Activated T-cell treated with anti-CD3 and anti-CD28 coated beads, Interleukin-2, amount 50 U/mL, for 72 hours (primary cell): ENCODE results near the gene YARS1. TPM values are rescaled to one million over a fixed set of nuclear protein-coding genes. Genes with fewer than 3 reads are reported as not detected.

Source experiments
- ATAC-seq, 2 donors: fragments of 150-1000 bp; cut with Tn5 transposase; replicated peaks in 1 of 2; 2 replicates each; pipeline ENCODE4 v1.10.0; 2021; ENCODE audit warnings: moderate library complexity in 2 of 2, mild to moderate bottlenecking in 1 of 2
- DNase-seq, 2 donors: peaks; one replicate each; pipeline ENCODE4 v3.0.0; 2021 to 2022; ENCODE audit warnings: mixed read lengths in 1 of 2
- H3K27ac Mint-ChIP-seq: one replicate; pipeline ENCODE4 v1.8.0; 2022; ENCODE audit warnings: mild to moderate bottlenecking, moderate library complexity, mixed read lengths
- H3K27me3 Mint-ChIP-seq: one replicate; pipeline ENCODE4 v1.8.0; 2022; ENCODE audit warnings: low read depth, mixed read lengths
- H3K36me3 Mint-ChIP-seq, 2 donors: one replicate each; pipeline ENCODE4 v1.8.0; 2022; ENCODE audit warnings: mixed read lengths in 2 of 2, mild to moderate bottlenecking in 1 of 2; ENCODE audit not compliant: insufficient read depth in 2 of 2
- H3K4me1 Mint-ChIP-seq: one replicate; pipeline ENCODE4 v1.8.0; 2022; ENCODE audit warnings: low read depth, mixed read lengths
- H3K4me3 Mint-ChIP-seq, 2 donors: one replicate each; pipeline ENCODE4 v1.8.0; 2022; ENCODE audit warnings: mild to moderate bottlenecking in 2 of 2, mixed read lengths in 2 of 2, moderate library complexity in 2 of 2
- H3K9me3 Mint-ChIP-seq, 2 donors: one replicate each; pipeline ENCODE4 v1.8.0; 2022; ENCODE audit warnings: mixed read lengths in 2 of 2
- total RNA-seq, 2 donors: library from RNA; stranded (reverse); gene quantifications; one replicate each; pipeline ENCODE4 v1.2.3, GENCODE V29; 2022

Gene YARS1
- total RNA-seq, 2 donors from 2014 or later: 341 to 388 TPM

GRCh38 chr1:32749771-32750170, 67.4 kb downstream of the YARS1 start:
- H3K9me3 Mint-ChIP-seq: no peaks in the 10 kb centered on the region
- no peak overlapping the region for H3K27ac Mint-ChIP-seq
- no peaks in the 10 kb centered on the region for H3K36me3 Mint-ChIP-seq
- H3K27me3 Mint-ChIP-seq: peaks cover 15% of the 10 kb centered on the region
- ATAC-seq (no peak), DNase-seq (no peak)
- H3K4me3 Mint-ChIP-seq: no peak overlapping the region
- peaks cover 11% of the 10 kb centered on the region for H3K4me1 Mint-ChIP-seq

DNA sequence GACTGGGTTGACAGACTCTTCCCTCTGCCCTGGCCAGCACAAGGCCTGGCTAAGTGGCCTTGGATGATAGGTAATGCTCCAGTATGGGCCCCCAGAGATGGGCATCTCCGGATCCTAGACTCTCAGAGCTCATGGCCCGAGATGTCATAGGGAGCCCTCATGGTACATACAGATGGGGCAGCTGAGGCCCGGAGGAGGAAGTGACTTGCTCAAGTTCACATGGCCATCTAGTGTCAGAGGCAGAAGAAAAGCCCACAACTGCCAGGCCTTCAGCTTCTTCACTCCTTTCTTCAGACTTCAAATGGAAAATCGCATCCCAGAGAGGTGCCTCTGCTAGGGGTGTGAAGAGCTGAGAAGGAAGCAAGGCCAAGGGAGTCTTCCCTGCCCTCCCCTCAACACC, 67.8 kb downstream of the YARS1 start:
- Mint-ChIP-seq H3K27me3 (peaks cover 19% of the 10 kb centered on the region), H3K9me3 (no peaks in the 10 kb centered on the region), H3K36me3 (no peaks in the 10 kb centered on the region), H3K4me1 (peaks cover 8% of the 10 kb centered on the region), H3K4me3 (no peak overlapping the region), H3K27ac (no peak overlapping the region)
- ATAC-seq: no peak
- DNase-seq: no peak

DNA sequence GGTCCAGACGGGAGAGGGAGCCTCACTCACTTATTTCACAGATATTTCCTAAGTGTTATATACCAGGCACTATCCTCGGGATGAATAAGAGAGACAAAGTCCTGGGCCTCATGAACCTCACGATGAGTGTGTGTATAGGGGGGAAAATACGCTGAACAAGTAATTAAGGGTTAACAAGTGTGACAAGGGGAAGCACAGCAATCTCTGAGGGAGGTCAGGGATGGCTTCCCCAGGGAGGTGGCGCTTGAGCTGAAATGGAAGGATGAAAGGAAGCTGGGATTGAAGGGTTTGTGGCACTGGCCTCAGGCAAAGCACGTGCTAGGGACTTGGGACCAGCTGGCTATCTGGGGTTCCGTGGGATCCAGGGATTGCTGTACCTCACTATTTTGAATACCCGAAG, 68.2 kb downstream of the YARS1 start:
- ATAC-seq (no peak), DNase-seq (no peak)
- H3K4me1 Mint-ChIP-seq: peaks cover 5% of the 10 kb centered on the region
- H3K27me3 Mint-ChIP-seq: peaks cover 23% of the 10 kb centered on the region
- H3K4me3 Mint-ChIP-seq: no peak overlapping the region
- no peaks in the 10 kb centered on the region for H3K9me3 Mint-ChIP-seq
- H3K36me3 Mint-ChIP-seq: no peaks in the 10 kb centered on the region
- no peak overlapping the region for H3K27ac Mint-ChIP-seq

DNA sequence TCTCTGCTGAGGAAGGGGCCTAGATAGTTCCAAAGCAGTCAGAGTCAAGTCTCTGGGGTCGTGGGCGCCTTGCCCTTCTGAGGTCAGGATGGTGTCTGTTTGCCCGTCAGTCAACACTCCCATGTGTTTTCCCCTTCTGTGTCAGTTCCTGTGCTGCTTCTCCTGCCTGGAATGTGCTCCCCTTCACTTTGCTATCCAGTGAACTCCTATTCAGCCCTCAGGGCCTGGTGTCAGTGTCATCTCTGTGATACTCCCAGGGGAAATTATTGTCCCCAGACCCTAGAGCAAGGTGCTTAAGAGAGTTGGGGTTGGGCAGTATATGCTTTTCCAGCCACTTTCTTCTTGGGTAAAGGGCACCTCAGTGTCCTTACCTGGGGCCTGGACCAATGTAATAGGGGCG, 68.8 kb downstream of the YARS1 start:
- H3K36me3 Mint-ChIP-seq: no peaks in the 10 kb centered on the region
- H3K9me3 Mint-ChIP-seq: no peaks in the 10 kb centered on the region
- ATAC-seq (no peak), DNase-seq (no peak)
- peaks cover 25% of the 10 kb centered on the region for H3K27me3 Mint-ChIP-seq
- no peak overlapping the region for H3K4me3 Mint-ChIP-seq
- peaks cover 2% of the 10 kb centered on the region for H3K4me1 Mint-ChIP-seq
- H3K27ac Mint-ChIP-seq: no peak overlapping the region

- DNase-seq: no peak
Measured at GRCh38 chr1:32746130-32746529, 71.0 kb downstream of the YARS1 start.

DNA sequence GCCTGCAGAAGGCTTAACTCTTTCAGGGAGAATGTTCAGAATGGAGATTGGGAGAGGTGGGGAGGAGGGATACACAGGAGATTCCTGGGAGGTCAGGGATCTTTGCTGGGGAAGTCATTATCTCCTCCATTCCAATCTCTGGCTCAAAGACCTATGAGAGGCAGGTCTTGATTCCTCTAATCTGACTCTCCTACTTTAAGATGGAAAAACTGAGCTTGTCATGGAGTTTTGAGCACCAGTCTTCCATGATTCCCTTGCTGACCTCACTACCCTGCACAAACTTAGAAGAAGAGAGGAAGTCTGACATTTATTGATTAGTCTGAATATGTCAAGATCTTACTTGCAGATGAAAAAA, 73.1 kb downstream of the YARS1 start:
- Mint-ChIP-seq H3K4me1 (no peaks in the 10 kb centered on the region), H3K27me3 (peaks cover 22% of the 10 kb centered on the region), H3K27ac (no peak overlapping the region), H3K4me3 (no peak overlapping the region), H3K36me3 (no peaks in the 10 kb centered on the region), H3K9me3 (no peaks in the 10 kb centered on the region)
- DNase-seq (no peak), ATAC-seq (no peak)

More at GRCh38 chr1:32746130-32746529, 71.0 kb downstream of the YARS1 start:
- Mint-ChIP-seq H3K36me3 (no peaks in the 10 kb centered on the region), H3K9me3 (no peaks in the 10 kb centered on the region), H3K4me3 (no peak overlapping the region), H3K27ac (no peak overlapping the region), H3K27me3 (peaks cover 24% of the 10 kb centered on the region), H3K4me1 (no peaks in the 10 kb centered on the region)
- ATAC-seq: no peak

DNA sequence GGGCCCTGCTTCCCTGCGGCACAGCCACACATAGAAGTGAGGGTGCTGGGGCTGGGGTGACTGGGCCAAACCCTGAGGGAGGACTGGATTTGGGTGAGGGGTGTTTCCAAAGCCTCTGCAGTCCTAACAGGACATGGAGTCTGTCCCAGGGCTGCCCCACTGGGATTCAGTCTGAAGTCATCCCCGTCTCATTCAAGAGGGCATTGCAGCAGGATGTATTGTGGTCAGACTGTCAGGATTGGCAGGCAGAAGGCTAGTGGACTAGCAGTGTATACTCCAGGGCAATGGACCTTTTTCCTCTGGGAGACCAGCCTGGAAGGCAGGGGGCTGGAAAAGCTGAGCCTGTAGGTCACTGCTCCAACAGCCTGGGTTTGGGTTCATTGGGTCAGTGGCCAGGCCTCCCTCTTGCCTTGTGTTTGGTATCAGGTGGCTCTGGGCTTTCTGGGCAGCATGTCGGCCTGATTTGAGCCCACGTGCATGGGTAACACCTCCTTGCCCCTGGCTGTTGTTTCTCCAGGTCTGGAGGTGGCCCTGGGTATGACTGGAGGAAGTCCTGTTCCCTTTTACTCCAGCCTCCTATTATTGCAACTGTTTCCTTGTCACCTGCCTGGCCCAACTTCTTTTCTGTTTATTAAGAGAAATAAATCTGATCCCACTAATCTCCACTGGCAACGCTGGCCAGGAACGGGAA, 73.6 kb downstream of the YARS1 start:
- no peaks in the 10 kb centered on the region for H3K9me3 Mint-ChIP-seq
- ATAC-seq (no peak), DNase-seq (no peak)
- H3K27me3 Mint-ChIP-seq: peaks cover 22% of the 10 kb centered on the region
- H3K4me1 Mint-ChIP-seq: no peaks in the 10 kb centered on the region
- H3K36me3 Mint-ChIP-seq: no peaks in the 10 kb centered on the region
- no peak overlapping the region for H3K4me3 Mint-ChIP-seq
- no peak overlapping the region for H3K27ac Mint-ChIP-seq

- H3K4me1 Mint-ChIP-seq: no peaks in the 10 kb centered on the region
- no peaks in the 10 kb centered on the region for H3K36me3 Mint-ChIP-seq
- no peak overlapping the region for H3K27ac Mint-ChIP-seq
- ATAC-seq: no peak
- H3K9me3 Mint-ChIP-seq: no peaks in the 10 kb centered on the region
- no peak for DNase-seq
- peak overlapping the region; percentile 55 to 77 for H3K4me3 Mint-ChIP-seq
- peaks cover 22% of the 10 kb centered on the region for H3K27me3 Mint-ChIP-seq
Measured at GRCh38 chr1:32742956-32743355, 74.2 kb downstream of the YARS1 start.

DNA sequence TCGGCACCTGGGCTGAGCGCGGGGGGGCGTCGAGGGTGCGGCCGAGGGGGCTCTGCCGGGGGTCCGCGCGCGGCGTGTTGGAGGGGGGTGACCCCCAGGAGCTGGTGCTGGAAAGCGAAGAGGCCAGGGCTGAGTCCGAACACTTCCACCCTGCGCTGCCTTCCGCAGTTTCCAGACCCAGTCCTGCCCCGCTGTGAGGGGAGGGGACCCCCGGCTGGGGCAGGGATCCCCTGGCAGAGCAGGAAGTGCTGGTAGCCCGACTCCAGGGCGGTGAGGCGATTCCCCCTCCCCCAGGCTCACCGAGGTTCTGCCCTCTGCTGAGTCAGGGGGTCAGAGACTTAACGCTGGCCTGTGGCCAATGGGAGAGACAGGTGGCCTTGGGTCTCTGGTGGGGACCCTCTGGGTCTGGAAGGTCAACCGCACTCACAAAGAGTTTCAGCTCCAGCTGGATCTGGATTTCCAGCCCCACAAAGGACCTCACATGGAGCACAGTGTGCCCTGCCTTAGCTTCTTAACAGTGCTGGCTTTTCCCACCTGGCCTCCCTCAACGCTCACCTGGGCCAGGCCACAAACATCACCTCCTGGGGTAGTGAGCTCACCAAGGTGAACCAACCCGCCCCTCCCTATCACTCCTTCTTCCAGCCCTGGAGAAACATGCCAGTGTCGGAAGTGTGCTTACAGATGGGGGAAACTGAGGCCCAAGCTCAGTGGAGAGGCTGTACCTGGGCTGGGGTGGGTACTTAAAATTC, 74.8 kb downstream of the YARS1 start:
- no peaks in the 10 kb centered on the region for H3K36me3 Mint-ChIP-seq
- ATAC-seq: no peak
- H3K4me3 Mint-ChIP-seq: peak overlapping the region in 1 of 2 donors; percentile 77
- peaks cover 22% of the 10 kb centered on the region for H3K27me3 Mint-ChIP-seq
- no peak for DNase-seq
- H3K27ac Mint-ChIP-seq: no peak overlapping the region
- no peaks in the 10 kb centered on the region for H3K9me3 Mint-ChIP-seq
- H3K4me1 Mint-ChIP-seq: no peaks in the 10 kb centered on the region

- Mint-ChIP-seq H3K4me3 (peak overlapping the region; percentile 77 to 82), H3K4me1 (no peaks in the 10 kb centered on the region), H3K9me3 (no peaks in the 10 kb centered on the region), H3K36me3 (no peaks in the 10 kb centered on the region), H3K27ac (no peak overlapping the region), H3K27me3 (peaks cover 22% of the 10 kb centered on the region)
- ATAC-seq: peak; percentile 59 to 71
- no peak for DNase-seq
Measured at GRCh38 chr1:32741413-32742198, 75.6 kb downstream of the YARS1 start.

DNA sequence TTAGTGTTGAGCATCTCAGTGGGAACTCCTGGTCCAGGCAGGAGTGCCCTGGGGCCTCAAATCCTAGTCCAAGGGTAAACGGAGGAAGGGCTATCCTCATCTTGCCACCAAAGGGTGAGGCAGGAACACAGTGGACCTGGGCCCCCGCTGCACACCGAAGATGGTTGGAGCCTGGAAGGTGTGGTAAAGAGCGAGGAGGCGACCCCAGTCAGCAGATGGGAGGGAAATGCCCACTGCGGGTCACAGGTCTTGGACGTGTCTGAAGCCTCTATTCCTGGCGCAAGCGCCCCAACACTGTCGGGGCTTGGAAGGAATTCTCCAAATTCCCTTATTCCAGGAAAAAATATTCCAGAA, 76.1 kb downstream of the YARS1 start:
- DNase-seq (no peak), ATAC-seq (no peak)
- Mint-ChIP-seq H3K4me3 (peak overlapping the region; percentile 77 to 82), H3K9me3 (no peaks in the 10 kb centered on the region), H3K4me1 (no peaks in the 10 kb centered on the region), H3K27me3 (peaks cover 22% of the 10 kb centered on the region), H3K36me3 (no peaks in the 10 kb centered on the region), H3K27ac (no peak overlapping the region)

- DNase-seq (no peak), ATAC-seq (no peak)
- Mint-ChIP-seq H3K27me3 (no peaks in the 10 kb centered on the region), H3K36me3 (no peaks in the 10 kb centered on the region), H3K9me3 (no peaks in the 10 kb centered on the region), H3K4me3 (no peak overlapping the region), H3K4me1 (no peaks in the 10 kb centered on the region), H3K27ac (no peak overlapping the region)
Measured at GRCh38 chr1:32736812-32737791, 80.1 kb downstream of the YARS1 start.
